Ramos (cell line): ENCODE data around the gene TBC1D22A.

Experiments used
- in situ Hi-C: fragments of 300-500 bp; cut with MboI; formaldehyde crosslinking; loops from one replicate; pipeline ENCODE4 v1.14.3; 2022; ENCODE audit warnings: low sequenced_read_pairs; ENCODE audit not compliant: unreplicated experiment

Gene TBC1D22A

DNA sequence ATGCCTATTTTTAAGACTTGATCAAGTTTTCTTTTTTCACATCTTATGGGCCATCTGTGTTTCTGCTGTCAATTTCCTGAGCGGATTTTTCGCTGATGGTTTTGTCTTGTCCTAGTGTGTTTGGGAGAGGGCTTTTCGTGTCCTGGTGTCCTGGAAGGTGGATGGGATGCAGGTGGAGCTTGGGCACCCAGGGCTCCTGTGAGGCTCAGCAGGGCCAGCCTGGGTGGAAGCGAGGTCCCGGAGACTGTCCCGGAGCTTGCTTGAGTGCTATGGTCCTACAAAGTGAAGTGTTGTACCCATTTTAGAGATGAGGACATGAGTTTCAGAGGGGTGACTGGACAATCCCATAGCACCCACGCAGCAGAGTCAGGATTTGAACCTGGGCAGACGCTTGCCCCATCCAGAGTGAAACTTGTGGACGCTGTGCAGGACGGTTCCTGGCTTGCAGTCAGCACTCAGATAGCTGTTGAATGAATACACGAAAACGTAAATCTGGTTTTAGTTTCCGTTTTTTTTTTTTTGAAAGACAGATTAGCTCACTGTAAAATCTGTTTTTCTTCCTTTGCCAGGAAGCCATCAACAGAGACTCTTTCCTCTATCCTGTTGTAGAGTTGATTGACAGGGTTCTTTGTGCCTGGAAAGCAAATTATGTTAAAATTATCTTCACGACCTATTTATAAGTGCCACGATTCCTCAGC is 64.1 kb downstream of the TBC1D22A start:
- in situ Hi-C loops, result no loop called here

- in situ Hi-C loops, result no loop called here
Measured at GRCh38 chr22:46827136-46827780, 64.8 kb downstream of the TBC1D22A start.

GRCh38 chr22:46827781-46828180 is 65.3 kb downstream of the TBC1D22A start:
- in situ Hi-C loops, result no loop called here

GRCh38 chr22:46828323-46828900 is 66.0 kb downstream of the TBC1D22A start:
- in situ Hi-C loops, result no loop called here

DNA sequence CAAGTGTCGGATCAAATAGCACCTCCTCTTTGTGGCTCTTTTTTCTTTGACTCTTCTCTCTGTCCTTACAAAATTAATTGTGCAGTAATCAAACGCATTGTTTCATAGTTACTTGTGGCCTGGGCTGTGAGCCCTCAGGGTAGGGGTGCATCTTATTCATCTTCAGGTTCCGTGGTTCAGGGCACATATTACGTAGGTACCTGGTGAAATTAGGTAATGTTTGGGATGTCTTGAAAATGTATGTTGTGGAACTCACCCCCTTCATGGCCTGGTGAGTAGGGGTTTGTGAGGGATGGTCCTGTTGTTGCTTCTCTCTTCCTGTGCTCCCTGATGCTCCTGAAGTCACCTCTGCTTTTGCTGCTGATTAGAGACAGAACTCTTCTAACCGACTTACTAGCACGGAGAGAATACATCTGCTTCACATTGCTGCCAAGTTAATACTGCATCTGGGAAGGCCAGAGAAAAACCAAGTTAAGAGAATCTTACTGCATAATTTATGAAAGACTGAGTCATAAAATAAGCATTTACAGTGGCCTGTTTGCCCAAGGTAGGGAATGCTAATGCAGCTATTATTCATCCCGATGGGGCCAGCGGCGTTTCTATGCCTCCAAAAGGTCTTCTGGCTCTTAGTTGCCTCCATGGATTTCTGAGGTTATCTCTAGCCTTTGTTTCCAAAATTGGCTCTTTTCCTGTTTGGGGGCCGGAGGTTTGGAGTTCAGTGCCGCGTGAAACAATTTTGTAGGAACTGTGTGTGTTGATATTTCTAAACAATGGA is 66.9 kb downstream of the TBC1D22A start:
- in situ Hi-C loops, result no loop called here

DNA sequence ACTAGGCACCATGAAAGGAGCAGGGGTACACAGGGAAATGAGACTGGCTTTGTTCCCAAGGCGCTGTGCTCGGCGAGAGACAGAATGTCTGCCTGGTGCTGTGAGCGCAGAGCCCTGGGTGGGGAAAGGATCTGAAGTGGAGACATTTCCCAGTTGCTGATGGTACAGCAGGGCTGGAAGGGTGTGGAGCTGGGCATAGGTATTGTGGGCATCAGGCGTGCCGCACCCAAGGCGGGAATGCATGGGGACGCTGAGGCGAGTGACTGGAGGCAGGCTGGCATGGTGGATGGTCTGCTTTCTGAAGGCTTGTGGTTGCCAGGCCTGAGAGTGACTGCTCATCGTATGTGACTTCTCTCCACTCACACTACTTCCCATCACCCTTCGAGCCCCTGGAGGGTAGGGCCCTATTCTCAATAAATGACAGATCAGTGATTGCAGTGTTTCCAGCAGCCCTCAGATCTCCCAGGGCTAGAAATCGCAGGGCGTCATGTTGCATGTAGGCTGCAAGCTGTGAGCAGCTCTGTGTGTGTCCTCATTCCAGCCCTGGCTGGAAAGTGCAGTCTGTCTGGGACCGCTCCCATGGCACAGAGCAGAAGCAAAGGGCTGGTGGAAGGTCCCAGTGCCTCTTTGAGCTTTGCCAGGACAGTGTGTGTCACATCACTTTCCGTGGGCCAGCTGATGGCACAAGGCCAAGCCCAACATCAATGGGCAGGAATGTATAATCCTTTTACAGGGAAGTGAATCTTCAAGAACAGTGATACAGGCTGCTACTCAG is 67.7 kb downstream of the TBC1D22A start:
- in situ Hi-C loops, result no loop called here

DNA sequence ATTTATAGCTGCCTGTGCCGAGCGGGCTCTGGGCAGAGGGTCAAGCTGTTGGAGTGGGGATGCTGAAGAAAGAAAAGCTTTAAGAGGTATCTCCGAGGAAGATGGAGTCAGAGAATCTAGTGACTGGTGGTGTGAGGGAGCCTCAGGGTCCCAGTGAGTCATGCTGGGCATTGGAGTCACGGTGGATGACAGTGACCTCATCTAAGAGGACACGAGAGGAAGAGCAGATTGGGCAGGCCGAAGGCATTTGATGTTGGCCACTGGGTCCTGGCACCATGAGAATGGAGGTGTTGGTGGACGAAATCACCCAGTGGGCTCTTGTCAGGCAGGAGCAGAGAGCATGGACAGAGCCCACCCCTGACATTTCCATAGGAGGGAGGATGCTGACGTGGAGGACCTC is 68.4 kb downstream of the TBC1D22A start:
- in situ Hi-C loops, result no loop called here

DNA sequence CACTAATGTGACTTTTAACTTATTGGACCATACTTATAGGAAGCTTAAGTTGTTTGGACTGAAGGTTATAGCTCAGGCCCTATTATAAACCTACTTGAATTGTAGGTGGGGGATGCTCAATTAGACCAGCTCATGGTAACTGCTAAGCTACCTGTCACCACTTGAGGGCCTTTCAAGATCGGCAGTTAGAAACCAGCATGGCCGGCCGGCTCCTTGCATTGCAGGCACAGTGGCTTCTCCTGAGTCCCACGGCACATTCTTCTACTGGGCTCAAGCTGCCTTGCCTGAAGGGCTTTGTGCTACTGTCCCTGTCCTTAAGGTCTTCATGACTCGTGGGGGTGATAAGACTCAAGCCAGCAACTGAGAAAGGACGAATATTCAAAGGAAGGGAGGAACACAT is 70.8 kb downstream of the TBC1D22A start:
- in situ Hi-C loops, result no loop called here

GRCh38 chr22:46834021-46834737 is 71.7 kb downstream of the TBC1D22A start:
- in situ Hi-C loops, result no loop called here

DNA sequence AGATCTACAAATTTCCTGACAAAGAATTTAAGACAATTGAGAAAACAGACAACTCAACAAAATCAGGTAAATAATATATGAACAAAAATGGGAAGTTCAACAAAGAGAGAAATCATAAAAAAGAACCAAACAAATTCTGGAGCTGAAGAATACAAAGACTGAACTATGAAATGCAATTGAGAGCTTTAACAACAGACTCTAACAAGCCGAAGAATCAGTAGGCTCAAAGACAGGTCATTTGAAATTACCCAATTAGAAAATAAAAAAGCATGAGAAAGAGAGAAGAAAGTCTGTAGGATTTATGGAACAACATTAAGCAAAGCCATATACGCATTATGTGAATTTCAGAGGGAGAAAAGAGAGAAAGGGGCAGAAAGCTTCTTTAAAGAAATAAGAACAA is 72.8 kb downstream of the TBC1D22A start:
- in situ Hi-C loops, result no loop called here

- in situ Hi-C loops, result no loop called here
Measured at GRCh38 chr22:46835693-46836092, 73.2 kb downstream of the TBC1D22A start.

GRCh38 chr22:46841522-46841921 is 79.1 kb downstream of the TBC1D22A start:
- in situ Hi-C loops, result no loop called here

DNA sequence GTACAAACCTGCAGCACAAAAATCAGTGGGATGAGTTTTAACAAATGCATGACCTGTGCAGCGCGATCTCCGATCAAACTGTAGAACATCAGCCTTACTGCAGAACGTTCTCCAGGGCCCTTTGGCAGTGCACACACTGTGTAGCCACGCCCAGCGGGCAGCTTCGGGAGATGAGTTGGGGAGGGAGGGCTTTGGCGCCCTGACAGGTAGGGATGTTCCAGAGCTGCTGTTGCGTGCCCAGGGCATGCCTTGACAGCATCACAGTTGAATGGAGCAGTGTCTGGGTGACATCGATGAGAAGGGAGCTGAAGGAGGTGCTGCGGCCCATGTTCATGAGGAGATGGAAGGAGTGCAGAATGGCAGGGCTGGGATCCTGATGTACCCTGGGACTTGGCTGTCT is 80.2 kb downstream of the TBC1D22A start:
- in situ Hi-C loops, result no loop called here

- in situ Hi-C loops, result no loop called here
Measured at GRCh38 chr22:46843821-46844255, 81.4 kb downstream of the TBC1D22A start.

DNA sequence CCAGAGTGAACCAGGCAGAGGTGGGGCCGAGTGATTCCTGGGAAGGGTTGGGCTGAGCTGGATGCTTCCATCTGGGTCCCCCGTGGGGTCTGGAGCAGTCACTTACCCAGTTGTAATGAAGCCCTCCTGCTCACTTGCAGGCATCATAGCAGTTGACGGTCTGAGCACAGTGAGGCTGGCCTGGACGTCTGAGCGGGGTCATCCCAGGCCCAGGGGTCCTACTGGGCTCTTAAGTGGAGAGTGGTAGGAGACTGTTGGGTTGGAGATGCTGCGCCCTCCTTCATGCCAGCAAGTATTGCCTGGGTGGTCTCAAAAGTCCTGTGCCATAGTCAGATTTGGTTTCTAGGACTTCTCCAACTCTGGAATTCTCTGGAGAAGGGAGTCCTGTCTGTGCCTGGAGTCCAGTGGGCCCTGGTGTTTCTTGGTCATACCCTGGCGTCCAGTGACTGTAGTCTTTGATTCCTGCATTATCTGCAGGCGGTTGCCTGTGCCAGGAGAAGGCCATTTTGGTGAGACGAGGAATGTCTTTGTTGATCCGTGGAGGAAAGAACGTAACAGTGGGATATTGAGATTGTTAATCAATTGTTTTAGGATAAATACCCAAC is 82.3 kb downstream of the TBC1D22A start:
- in situ Hi-C loops, result no loop called here

GRCh38 chr22:46845296-46846149 is 83.1 kb downstream of the TBC1D22A start:
- in situ Hi-C loops, result no loop called here

DNA sequence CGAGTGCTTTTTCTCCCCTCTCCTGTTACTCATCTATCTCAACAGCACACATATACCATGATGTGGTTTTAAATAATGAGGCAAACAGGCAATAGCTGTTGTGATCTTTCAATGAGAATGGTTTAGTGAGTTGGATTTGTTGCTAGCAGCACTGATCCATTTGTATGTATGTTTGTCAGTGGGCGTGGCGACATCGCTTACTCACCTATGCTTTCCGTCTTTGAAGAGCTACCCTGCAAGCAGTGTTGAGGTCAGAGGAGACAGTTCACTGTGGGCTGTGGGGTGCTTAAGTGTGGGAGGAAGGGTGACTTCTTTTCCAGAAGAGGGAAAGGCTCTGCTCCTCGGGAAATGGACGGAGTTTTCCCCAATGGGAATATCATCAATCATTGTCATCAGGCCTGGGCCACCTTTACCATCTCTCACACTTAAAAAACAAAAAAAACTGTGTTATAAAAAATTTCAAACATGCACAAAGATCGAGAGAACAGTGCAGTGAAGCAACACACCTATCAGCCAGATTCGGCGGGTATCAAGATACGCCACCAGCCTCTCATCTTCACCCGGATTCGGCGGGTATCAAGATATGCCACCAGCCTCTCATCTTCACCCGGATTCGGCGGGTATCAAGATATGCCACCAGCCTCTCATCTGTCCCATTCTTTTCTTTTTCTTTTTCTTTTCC is 83.8 kb downstream of the TBC1D22A start:
- in situ Hi-C loops, result no loop called here
